ENCODE measurements around the gene NELL2. TPM values are rescaled to one million over a fixed set of nuclear protein-coding genes. Genes with fewer than 3 reads are reported as not detected.
A peak's percentile ranks its signal among the peaks of the same experiment; 100 is the strongest.

The NELL2 gene
- total RNA-seq, 1 donor from 2014 or later, result 6.6 TPM

DNA sequence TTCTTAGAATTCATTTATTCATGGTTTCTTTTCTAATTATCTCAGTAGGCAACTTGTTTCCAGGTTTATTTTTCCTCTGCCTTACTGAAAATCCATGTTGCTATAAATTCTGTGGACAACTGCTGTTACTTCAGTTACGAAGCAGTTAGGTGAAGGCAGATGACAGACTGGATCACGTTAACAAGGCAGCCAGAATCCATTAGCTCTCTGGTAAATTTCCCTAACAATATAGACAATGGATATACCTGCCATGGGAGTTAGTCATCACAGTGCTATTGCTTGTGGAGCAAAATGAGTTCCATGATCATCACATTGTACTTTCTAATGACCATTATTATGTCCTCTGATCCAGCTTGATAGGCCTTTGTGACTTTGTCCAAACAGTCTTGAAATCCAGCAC, 291.5 kb downstream of the NELL2 start:
- TF ChIP-seq, protein P1, sequence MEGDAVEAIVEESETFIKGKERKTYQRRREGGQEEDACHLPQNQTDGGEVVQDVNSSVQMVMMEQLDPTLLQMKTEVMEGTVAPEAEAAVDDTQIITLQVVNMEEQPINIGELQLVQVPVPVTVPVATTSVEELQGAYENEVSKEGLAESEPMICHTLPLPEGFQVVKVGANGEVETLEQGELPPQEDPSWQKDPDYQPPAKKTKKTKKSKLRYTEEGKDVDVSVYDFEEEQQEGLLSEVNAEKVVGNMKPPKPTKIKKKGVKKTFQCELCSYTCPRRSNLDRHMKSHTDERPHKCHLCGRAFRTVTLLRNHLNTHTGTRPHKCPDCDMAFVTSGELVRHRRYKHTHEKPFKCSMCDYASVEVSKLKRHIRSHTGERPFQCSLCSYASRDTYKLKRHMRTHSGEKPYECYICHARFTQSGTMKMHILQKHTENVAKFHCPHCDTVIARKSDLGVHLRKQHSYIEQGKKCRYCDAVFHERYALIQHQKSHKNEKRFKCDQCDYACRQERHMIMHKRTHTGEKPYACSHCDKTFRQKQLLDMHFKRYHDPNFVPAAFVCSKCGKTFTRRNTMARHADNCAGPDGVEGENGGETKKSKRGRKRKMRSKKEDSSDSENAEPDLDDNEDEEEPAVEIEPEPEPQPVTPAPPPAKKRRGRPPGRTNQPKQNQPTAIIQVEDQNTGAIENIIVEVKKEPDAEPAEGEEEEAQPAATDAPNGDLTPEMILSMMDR (IDR thresholded peaks at IDR 0.05), result no peak
- intact Hi-C loops (cut with DNase I), result no loop called here
- DNase-seq (no peak), ATAC-seq (no peak)
- Histone ChIP-seq H3K36me3 (no peaks in the 10 kb centered on the region), H3K4me3 (no peak overlapping the region), H3K27me3 (ENCODE audit: low read depth) (no peaks in the 10 kb centered on the region), H3K27ac (no peak overlapping the region), H3K4me1 (no peaks in the 10 kb centered on the region), H3K9me3 (no peaks in the 10 kb centered on the region)

DNA sequence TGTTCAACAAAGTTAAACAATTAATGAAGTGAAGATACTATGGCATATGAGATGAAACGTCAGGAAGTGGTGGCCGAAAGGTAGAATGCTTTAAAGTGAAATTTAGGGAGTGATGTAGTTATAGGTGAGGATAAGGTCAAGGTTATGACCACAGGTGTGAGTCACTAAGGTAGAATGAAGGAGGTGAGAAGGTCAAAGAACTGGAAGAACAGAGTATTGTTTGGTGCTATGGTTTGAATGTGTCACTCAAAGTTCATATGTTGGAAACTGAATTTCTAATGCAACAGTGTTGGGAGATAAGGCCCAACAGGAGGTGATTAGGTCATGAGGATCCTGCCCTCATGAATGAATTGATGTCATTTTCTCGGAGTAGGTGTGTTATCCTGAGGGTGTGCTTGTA, 293.6 kb downstream of the NELL2 start:
- no peak overlapping the region for H3K27ac ChIP-seq
- no peak overlapping the region for H3K4me3 ChIP-seq
- H3K27me3 ChIP-seq (ENCODE audit: low read depth), result no peaks in the 10 kb centered on the region
- H3K36me3 ChIP-seq, result no peaks in the 10 kb centered on the region
- DNase-seq, result no peak
- TF ChIP-seq, protein P1 (IDR thresholded peaks at IDR 0.05), result no peak
- ATAC-seq, result no peak
- intact Hi-C loops (cut with DNase I), result no loop called here
- H3K9me3 ChIP-seq, result no peaks in the 10 kb centered on the region
- H3K4me1 ChIP-seq, result no peaks in the 10 kb centered on the region

DNA sequence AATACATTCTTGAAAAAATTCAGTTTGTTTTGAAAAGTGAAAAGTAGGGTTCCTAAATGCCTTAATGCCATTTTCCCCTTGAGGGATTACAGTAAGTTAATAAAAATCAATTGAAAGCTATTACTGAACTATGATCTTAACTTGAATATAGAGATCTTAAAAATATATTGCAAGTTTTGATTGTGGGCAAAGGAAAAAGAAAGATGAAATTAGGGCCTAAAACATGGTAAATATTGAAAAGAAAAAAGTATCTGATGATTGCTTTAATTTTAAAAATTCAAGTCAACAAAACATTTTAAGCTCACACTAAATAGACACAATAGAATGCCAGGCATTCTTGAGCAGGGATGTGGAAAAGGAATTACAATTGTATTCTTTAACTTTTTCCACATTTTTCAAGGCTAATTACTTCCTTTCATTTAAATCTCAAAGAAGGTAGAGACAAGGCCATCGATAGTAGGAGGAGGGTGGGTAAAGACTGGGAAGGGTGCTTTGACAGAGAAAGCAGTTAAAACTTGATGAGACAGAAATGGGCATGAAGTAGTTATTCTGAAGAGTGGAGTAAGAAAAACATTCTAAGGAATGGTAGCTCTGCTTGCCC, 294.4 kb downstream of the NELL2 start:
- H3K27me3 ChIP-seq (ENCODE audit: low read depth), result no peaks in the 10 kb centered on the region
- intact Hi-C loops (cut with DNase I), result no loop called here
- no peak overlapping the region for H3K4me3 ChIP-seq
- DNase-seq (no peak), ATAC-seq (no peak)
- no peaks in the 10 kb centered on the region for H3K4me1 ChIP-seq
- TF ChIP-seq, protein P1 (IDR thresholded peaks at IDR 0.05), result no peak
- no peaks in the 10 kb centered on the region for H3K36me3 ChIP-seq
- H3K27ac ChIP-seq, result no peak overlapping the region
- H3K9me3 ChIP-seq, result no peaks in the 10 kb centered on the region

DNA sequence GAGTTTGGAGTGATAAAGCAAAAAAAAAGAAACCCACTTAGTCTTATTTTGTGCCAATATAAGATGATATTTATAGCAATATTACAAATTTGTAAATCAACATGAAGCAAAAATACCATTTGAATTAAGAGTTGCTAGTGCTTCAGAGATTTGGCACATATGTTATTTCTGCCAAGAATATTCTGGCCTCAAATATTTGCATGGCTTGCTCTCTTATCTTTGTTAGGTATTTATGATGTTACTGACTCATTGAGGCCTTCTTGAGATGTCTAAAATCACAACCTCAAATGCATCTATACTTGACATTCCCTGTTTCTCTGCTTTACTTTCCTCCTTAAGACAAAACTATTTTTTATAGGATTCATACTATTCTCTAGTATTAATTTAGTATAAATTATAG, 301.5 kb downstream of the NELL2 start:
- intact Hi-C loops (cut with DNase I), result no loop called here
- Histone ChIP-seq H3K4me1 (no peaks in the 10 kb centered on the region), H3K27me3 (ENCODE audit: low read depth) (no peaks in the 10 kb centered on the region), H3K36me3 (no peaks in the 10 kb centered on the region), H3K27ac (no peak overlapping the region), H3K9me3 (no peaks in the 10 kb centered on the region), H3K4me3 (no peak overlapping the region)
- DNase-seq, result no peak
- TF ChIP-seq, protein P1 (IDR thresholded peaks at IDR 0.05), result no peak
- peak in 1 of 2 donors; percentile 40 for ATAC-seq

DNA sequence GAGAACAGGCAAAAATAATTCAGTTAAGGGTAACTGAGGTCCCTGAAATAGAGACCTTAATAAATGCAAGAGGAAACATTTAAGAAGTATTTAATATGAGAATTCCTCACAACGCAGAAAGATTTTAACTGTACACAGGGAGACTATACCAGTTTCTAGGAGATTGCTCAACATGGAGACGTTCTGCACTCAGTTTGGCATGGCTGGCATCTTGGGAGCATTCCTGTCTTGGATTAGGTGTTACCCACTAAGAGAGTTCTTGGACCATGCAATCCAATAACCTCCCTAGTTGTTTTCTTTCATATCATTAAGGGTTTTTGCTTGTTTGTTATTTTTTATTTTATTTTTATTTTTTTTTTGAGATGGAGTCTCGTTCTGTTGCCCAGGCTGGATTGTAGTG, 302.4 kb downstream of the NELL2 start:
- H3K27ac ChIP-seq, result no peak overlapping the region
- no peaks in the 10 kb centered on the region for H3K27me3 ChIP-seq (ENCODE audit: low read depth)
- no peak for DNase-seq
- H3K4me1 ChIP-seq, result no peaks in the 10 kb centered on the region
- no peaks in the 10 kb centered on the region for H3K36me3 ChIP-seq
- H3K4me3 ChIP-seq, result no peak overlapping the region
- intact Hi-C loops (cut with DNase I), result no loop called here
- no peak for ATAC-seq
- TF ChIP-seq, protein P1 (IDR thresholded peaks at IDR 0.05), result no peak
- H3K9me3 ChIP-seq, result no peaks in the 10 kb centered on the region
